Activated CD4-positive, alpha-beta T cell treated with anti-CD3 and anti-CD28 coated beads, Interleukin-2, Interleukin-4, amounts not matched to agents 100 ng/mL and 50 ng/mL, durations not matched to agents 16 hours and 8 hours (primary cell): Measurements from ENCODE around the gene CTPS2.

ENCODE experiments used
- DNase-seq: peaks from one replicate; pipeline ENCODE4 v3.0.0-alpha.2; 2020; ENCODE audit warnings: low spot score

Gene CTPS2

DNA sequence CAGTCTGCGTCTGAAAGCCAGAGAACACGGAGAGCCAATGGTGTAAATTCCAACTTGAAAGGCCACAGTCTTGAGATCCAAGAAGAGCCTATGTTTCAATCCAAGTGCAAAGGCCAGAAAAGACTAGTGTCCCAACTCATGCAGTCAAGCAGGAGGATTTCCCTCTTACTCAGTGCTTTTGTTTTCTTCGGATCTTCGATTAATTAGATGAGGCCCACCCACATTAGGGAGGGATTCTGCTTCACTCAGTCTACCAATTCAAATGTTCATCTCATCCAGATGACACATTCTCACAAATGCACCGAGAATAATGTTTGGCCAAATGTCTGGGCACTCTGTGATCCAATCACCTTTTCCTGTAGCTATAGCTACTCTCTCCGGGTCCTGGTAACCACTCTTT, 154.0 kb downstream of the CTPS2 start:
- no peak for DNase-seq

DNA sequence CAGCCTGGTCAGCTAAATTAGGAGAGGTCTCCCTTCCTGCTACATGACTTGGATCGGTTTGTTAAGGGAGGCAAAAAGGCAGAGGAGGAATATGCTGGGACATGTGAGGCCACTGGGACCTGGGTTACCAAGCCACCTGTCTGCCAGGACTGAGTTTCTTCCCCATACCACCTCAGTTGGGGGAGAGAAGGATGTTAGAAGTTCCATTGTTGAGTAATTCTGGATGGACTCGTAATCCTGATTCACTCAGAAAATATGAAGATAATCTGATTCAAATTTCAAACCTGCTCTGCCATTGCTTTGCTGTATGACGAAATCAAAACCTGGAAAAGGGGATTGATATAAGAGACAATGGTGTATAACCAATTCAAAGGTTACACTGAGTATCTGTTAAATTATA, 159.9 kb downstream of the CTPS2 start:
- DNase-seq: no peak

DNA sequence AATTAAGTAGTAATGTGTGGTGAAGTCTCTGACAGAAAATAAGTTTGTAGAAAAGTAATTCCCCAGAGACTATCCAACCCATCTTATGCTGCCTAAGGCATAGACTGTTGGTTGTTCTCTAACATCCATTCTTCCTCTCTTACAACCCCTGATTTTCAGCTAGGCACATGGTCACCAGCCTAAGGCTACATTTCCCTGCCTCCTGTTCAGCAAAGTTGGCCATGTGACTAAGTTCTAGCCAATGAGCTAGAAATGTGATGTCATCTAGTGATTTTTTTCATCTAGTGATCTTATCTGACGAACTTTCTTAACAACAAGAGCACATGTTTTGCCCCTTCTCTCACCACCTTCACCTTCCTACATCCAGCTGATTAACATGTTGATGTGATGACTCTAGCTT, 164.8 kb downstream of the CTPS2 start:
- DNase-seq: no peak

DNA sequence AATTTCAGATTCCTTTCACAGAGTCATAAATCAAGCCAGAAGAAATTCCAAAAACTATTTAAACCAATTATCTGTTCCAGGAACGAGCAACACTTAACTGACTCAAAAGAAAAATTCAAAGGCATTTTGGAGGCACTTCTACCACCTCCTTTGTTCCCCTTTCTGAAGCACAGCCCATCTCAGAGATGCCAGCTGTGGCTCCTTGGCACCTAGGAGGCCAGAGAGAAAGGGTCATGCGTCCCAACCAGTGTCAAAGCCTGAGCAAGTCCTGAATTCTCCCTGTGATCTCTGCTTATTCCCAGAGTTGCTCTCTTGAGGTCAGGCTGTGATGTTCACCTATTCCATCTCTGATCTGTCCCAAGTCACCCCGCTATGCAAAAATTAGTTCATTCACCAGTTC, 167.5 kb downstream of the CTPS2 start:
- no peak for DNase-seq
